K562 (cell line): ENCODE measurements around the gene GZF1. TPM values are rescaled to one million over a fixed set of nuclear protein-coding genes. Genes with fewer than 3 reads are reported as not detected.

Source experiments
- ARID1B ChIP-seq: fragments of 450-650 bp; IDR thresholded peaks from 2 replicates; pipeline ENCODE4 v1.6.1; 2016; ENCODE audit warnings: antibody characterized with exemption, mild to moderate bottlenecking, inconsistent platforms
- CHD4 ChIP-seq: fragments of 200-600 bp; sonication (generic); IDR thresholded peaks from 3 replicates; pipeline ENCODE4 v1.6.1; 2012; ENCODE audit warnings: low read depth, mild to moderate bottlenecking, mixed read lengths, low read length, inconsistent platforms; ENCODE audit not compliant: insufficient read depth, insufficient replicate concordance, poor library complexity, severe bottlenecking
- CREB1 ChIP-seq, 2 experiments: sonication (generic) in 1 of 2; formaldehyde crosslinking in 1 of 2; IDR thresholded peaks; 2 replicates each; pipeline versions ENCODE4 v1.6.1 to v1.8.0; 2012 to 2022; ENCODE audit warnings: inconsistent platforms in 1 of 2, mild to moderate bottlenecking in 1 of 2, missing genetic modification reagents in 1 of 2, moderate library complexity in 1 of 2
- CUX1 ChIP-seq: fragments of 200-800 bp; sonication (Bioruptor generic); IDR thresholded peaks from 2 replicates; pipeline ENCODE4 v1.6.1; 2016; ENCODE audit warnings: missing genetic modification characterization, missing compliant biosample characterization
- GTF2B ChIP-seq: IDR thresholded peaks from 2 replicates; pipeline ENCODE4 v1.6.1; 2011; ENCODE audit not compliant: insufficient read length; ENCODE audit errors: extremely low read depth
- HDAC2 ChIP-seq: fragments of 450-650 bp; IDR thresholded peaks from 2 replicates; pipeline ENCODE4 v1.6.1; 2016; ENCODE audit warnings: mild to moderate bottlenecking
- HMGN3 ChIP-seq: IDR thresholded peaks from 2 replicates; pipeline ENCODE4 v1.6.1; 2011; ENCODE audit warnings: borderline replicate concordance, low read depth, mild to moderate bottlenecking, mixed read lengths, low read length; ENCODE audit not compliant: insufficient read length; ENCODE audit errors: extremely low read depth
- MTF1 ChIP-seq: fragments of 250-450 bp; sonication (Bioruptor Pico); IDR thresholded peaks from 2 replicates; pipeline ENCODE4 v1.9.0; 2021; ENCODE audit warnings: moderate library complexity, mild to moderate bottlenecking, inconsistent platforms, borderline replicate concordance
- NFIX ChIP-seq: fragments of 250-450 bp; sonication (Bioruptor Pico); IDR thresholded peaks from 2 replicates; pipeline ENCODE4 v1.4.0; 2020; ENCODE audit warnings: low read depth, mild to moderate bottlenecking, moderate library complexity
- RFX5 ChIP-seq: IDR thresholded peaks from 2 replicates; pipeline ENCODE4 v1.6.1; 2011; ENCODE audit warnings: low read depth, mild to moderate bottlenecking, improper control_type of control experiment, low read length
- TFAM ChIP-seq: fragments of 250-450 bp; sonication (Bioruptor Pico); conservative IDR thresholded peaks from 2 replicates; pipeline ENCODE4 v1.5.0; 2021; ENCODE audit warnings: mild to moderate bottlenecking, moderate library complexity
- THRB ChIP-seq: fragments of 450-650 bp; formaldehyde crosslinking; conservative IDR thresholded peaks from 2 replicates; pipeline ENCODE4 v1.4.0; 2022; ENCODE audit warnings: mild to moderate bottlenecking, missing genetic modification characterization
- ZFP30 ChIP-seq: fragments of 250-450 bp; sonication (Bioruptor Pico); IDR thresholded peaks from 2 replicates; pipeline ENCODE4 v1.8.0; 2022; ENCODE audit warnings: moderate library complexity, mild to moderate bottlenecking, inconsistent platforms, borderline replicate concordance
- polyA plus RNA-seq, 8 experiments: library from polyadenylated mRNA; depleted of rRNA in 4 of 8; stranded (reverse) in 5 of 8; unstranded in 3 of 8; fragments of >200 nt; fragmentation: Nextera tagmentation in 2 of 8; fragmentation: Illumina TruSeq in 1 of 8; extraction: Ambion mirVana in 2 of 8; extraction: Trizol in 1 of 8; gene quantifications; 2 replicates each; pipeline versions ENCODE4 v1.2.1 to v1.2.3, GENCODE V29; 2011 to 2014; ENCODE audit warnings: inconsistent platforms in 1 of 8, missing spikeins in 1 of 8
- total RNA-seq, 7 experiments: library from RNA; depleted of rRNA in 6 of 7; stranded (reverse); fragments of >200 nt in 6 of 7; fragmentation: Illumina TruSeq in 2 of 7; extraction: Trizol in 2 of 7; gene quantifications; 2 replicates each; pipeline versions ENCODE4 v1.2.1 to v1.2.3, GENCODE V29; 2011 to 2021; ENCODE audit warnings: low replicate concordance in 1 of 7
- TF ChIP-seq, protein P1 (sequence below): sonication (generic); formaldehyde crosslinking; IDR thresholded peaks from 2 replicates; pipeline ENCODE4 v1.8.1; 2023; ENCODE audit warnings: mild to moderate bottlenecking, missing genetic modification reagents
- TF ChIP-seq, protein P2 (sequence below): fragments of 450-650 bp; formaldehyde crosslinking; IDR thresholded peaks from 2 replicates; pipeline ENCODE4 v1.4.0; 2020; ENCODE audit warnings: mild to moderate bottlenecking

Gene GZF1
- total and polyA plus RNA-seq, 9 of the 15 experiments (the other 6 are each of a cell fraction or from before 2014, with no cell fraction given), result 1.2 to 15.7 (median 7.4) TPM

DNA sequence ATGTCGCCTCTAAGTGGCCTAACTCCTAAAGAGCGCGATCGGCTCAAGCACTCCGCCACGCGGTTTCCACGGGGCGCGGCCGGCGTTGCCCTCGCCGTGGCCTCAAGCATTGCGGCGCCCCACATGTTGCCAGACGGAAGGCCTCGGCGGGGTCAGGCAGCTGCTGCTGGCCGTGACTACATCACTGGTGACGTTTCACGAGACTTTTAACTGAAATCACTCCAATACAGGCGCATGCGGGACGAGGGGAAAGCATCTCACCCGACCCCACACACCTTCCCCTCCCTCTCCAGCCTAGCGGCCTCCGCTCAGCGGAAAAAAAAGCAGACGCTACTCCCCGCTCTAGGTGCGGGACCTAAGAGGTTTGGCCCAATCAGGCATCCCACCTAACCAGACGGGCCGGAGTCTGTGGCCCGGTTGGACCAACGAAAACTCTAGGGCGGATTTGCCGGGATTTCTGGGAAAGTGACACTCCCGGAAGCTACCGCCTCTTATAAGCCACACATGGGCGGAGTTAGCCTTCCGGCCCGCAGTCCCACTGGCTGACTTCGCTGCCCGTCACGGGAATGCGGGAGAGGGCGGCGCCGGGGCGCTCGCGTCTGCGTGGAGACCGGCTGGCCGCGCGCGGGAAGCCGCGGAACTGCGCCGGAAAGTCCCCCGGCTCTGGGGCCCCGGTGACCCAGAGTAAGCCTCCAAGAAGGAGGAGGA, 11.6 kb upstream of the GZF1 start, which contains the start of gene NXT1 (continued):
- TF ChIP-seq GTF2B (no peak), ZFP30 (CRISPR knock-in tag) (no peak), THRB (CRISPR knock-in tag) (no peak), NFIX (CRISPR knock-in tag) (no peak), ARID1B (no peak), MTF1 (CRISPR knock-in tag) (no peak), RFX5 (no peak), CUX1 (CRISPR knock-in tag) (no peak), HMGN3 (peak; percentile 5), HDAC2 (0 out of 2 replicates have a peak, but pooled peaks have one; percentile 11), CHD4 (no peak), TFAM (CRISPR knock-in tag) (no peak), CREB1 (IDR thresholded peaks at IDR 0.05) (peak; percentile 21; the same call in 1 of the 2 replicates), CREB1 (CRISPR knock-in tag; IDR thresholded peaks at IDR 0.05) (peak; percentile 76)
- TF ChIP-seq, protein P1, sequence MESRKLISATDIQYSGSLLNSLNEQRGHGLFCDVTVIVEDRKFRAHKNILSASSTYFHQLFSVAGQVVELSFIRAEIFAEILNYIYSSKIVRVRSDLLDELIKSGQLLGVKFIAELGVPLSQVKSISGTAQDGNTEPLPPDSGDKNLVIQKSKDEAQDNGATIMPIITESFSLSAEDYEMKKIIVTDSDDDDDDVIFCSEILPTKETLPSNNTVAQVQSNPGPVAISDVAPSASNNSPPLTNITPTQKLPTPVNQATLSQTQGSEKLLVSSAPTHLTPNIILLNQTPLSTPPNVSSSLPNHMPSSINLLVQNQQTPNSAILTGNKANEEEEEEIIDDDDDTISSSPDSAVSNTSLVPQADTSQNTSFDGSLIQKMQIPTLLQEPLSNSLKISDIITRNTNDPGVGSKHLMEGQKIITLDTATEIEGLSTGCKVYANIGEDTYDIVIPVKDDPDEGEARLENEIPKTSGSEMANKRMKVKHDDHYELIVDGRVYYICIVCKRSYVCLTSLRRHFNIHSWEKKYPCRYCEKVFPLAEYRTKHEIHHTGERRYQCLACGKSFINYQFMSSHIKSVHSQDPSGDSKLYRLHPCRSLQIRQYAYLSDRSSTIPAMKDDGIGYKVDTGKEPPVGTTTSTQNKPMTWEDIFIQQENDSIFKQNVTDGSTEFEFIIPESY (CRISPR knock-in tag), result no peak
- TF ChIP-seq, protein P2, sequence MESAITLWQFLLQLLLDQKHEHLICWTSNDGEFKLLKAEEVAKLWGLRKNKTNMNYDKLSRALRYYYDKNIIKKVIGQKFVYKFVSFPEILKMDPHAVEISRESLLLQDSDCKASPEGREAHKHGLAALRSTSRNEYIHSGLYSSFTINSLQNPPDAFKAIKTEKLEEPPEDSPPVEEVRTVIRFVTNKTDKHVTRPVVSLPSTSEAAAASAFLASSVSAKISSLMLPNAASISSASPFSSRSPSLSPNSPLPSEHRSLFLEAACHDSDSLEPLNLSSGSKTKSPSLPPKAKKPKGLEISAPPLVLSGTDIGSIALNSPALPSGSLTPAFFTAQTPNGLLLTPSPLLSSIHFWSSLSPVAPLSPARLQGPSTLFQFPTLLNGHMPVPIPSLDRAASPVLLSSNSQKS (CRISPR knock-in tag), result no peak
